SK-N-SH (cell line): Measurements from ENCODE around the gene DCK. TPM values are rescaled to one million over a fixed set of nuclear protein-coding genes. Genes with fewer than 3 reads are reported as not detected.

Source experiments
- polyA plus RNA-seq, 3 experiments: library from polyadenylated mRNA; depleted of rRNA; stranded (reverse); fragments of >200 nt; gene quantifications; 2 replicates each; pipeline ENCODE4 v1.2.3, GENCODE V29; 2012

Gene DCK
- polyA plus RNA-seq, 1 of the 3 experiments (the other 2 are of a cell fraction): 5.7 TPM

Other genes with a start within 250 kb of the DCK start
- gene GRSF1, start 153.8 kb upstream of the DCK start, polyA plus RNA-seq (2012; rRNA removed): 44.2 and 63.7 TPM in 2 replicates
- gene MOB1B, start 91.3 kb upstream of the DCK start, polyA plus RNA-seq (2012; rRNA removed): 2.9 and 4.6 TPM in 2 replicates